B cell (primary cell): ENCODE data around the gene SNRNP27. TPM values are rescaled to one million over a fixed set of nuclear protein-coding genes. Genes with fewer than 3 reads are reported as not detected.

ENCODE experiments used
- ATAC-seq: fragments of 200-7000 bp; cut with Tn5 transposase; one replicate; pipeline ENCODE4 v1.10.0; 2021; ENCODE audit warnings: low read depth, mild to moderate bottlenecking, moderate number of reproducible peaks, moderate library complexity
- CTCF ChIA-PET: fragments of 350-600 bp; sonication (Branson Sonifier 250); formaldehyde crosslinking; loops from one replicate; lab custom pipeline; 2021; ENCODE audit warnings: antibody characterized with exemption, inconsistent platforms; lab: Charles Lee
- POLR2A ChIA-PET: fragments of 350-600 bp; sonication (Branson Sonifier 250); formaldehyde crosslinking; loops from one replicate; lab custom pipeline; 2021; ENCODE audit warnings: antibody characterized with exemption; lab: Charles Lee
- DNase-seq: peaks from one replicate; pipeline ENCODE4 v3.0.0; 2013
- H2AFZ ChIP-seq: 2 replicates; pipeline ENCODE4 v1.6.1; 2012; ENCODE audit warnings: mild to moderate bottlenecking, low read depth, low read length; ENCODE audit not compliant: insufficient read depth, poor library complexity, severe bottlenecking
- H3K27ac ChIP-seq, 2 donors: 1 replicate in 1 of 2; 2 replicates in 1 of 2; pipeline ENCODE4 v1.5.1; 2012 to 2013; ENCODE audit warnings: low read length in 2 of 2, mild to moderate bottlenecking in 2 of 2, moderate library complexity in 1 of 2
- H3K27me3 ChIP-seq, 4 experiments: fragments of 200-600 bp in 1 of 4; sonication (generic) in 1 of 4; replicated peaks in 1 of 4; 1 replicate in 2 of 4; 2 replicates in 2 of 4; pipeline versions ENCODE4 v1.6.1 to v1.7.0; 2013 to 2016; ENCODE audit warnings: low read length in 3 of 4, mild to moderate bottlenecking in 2 of 4, mixed read lengths in 1 of 4, moderate library complexity in 1 of 4; ENCODE audit not compliant: insufficient read depth in 4 of 4, control insufficient read depth in 3 of 4; ENCODE audit errors: control extremely low read depth in 1 of 4
- H3K36me3 ChIP-seq, 2 experiments: replicated peaks in 1 of 2; 1 replicate in 1 of 2; 2 replicates in 1 of 2; pipeline versions ENCODE4 v1.6.1 to v1.7.1; 2013; ENCODE audit warnings: low read length in 1 of 2; ENCODE audit not compliant: insufficient read depth in 2 of 2, control insufficient read depth in 1 of 2; ENCODE audit errors: control extremely low read depth in 1 of 2, extremely low read depth in 1 of 2
- H3K4me1 ChIP-seq, 2 donors: fragments of 200-600 bp in 1 of 2; sonication (generic) in 1 of 2; 1 replicate in 1 of 2; 2 replicates in 1 of 2; pipeline versions ENCODE4 v1.5.1 to v1.6.1; 2013 to 2017; ENCODE audit warnings: low read length in 2 of 2; ENCODE audit not compliant: control insufficient read depth in 2 of 2, insufficient read depth in 2 of 2
- H3K4me2 ChIP-seq: replicated peaks from 2 replicates; pipeline ENCODE3; 2012; ENCODE audit warnings: mild to moderate bottlenecking, low read depth, low read length; ENCODE audit not compliant: poor library complexity, severe bottlenecking
- H3K4me3 ChIP-seq, 5 experiments: fragments of 200-600 bp in 1 of 5; sonication (generic) in 1 of 5; 1 replicate in 3 of 5; 2 replicates in 2 of 5; pipeline versions ENCODE4 v1.5.1 to v1.7.0; 2011 to 2016; ENCODE audit warnings: low read length in 4 of 5, mild to moderate bottlenecking in 4 of 5, low read depth in 2 of 5, control low read depth in 1 of 5, moderate library complexity in 1 of 5; ENCODE audit not compliant: insufficient read depth in 1 of 5; ENCODE audit errors: control extremely low read depth in 1 of 5, extremely low read depth in 1 of 5
- H3K79me2 ChIP-seq: fragments of 200-600 bp; sonication (generic); one replicate; pipeline ENCODE4 v1.6.0; 2016; ENCODE audit warnings: low read length; ENCODE audit not compliant: control insufficient read depth, insufficient read depth
- H3K9ac ChIP-seq: fragments of 200-600 bp; sonication (generic); 2 replicates; pipeline ENCODE4 v1.6.1; 2017; ENCODE audit warnings: mild to moderate bottlenecking, low read length, moderate library complexity
- H3K9me3 ChIP-seq, 3 donors: one replicate each; pipeline versions ENCODE4 v1.6.1 to v1.7.1; 2013; ENCODE audit warnings: low read length in 2 of 3; ENCODE audit not compliant: control insufficient read depth in 2 of 3, insufficient read depth in 1 of 3; ENCODE audit errors: control extremely low read depth in 1 of 3
- H4K20me1 ChIP-seq: 2 replicates; pipeline ENCODE4 v1.6.0; 2012; ENCODE audit warnings: mild to moderate bottlenecking, low read length; ENCODE audit not compliant: insufficient read depth, control insufficient read depth, poor library complexity, severe bottlenecking
- H3K27ac Mint-ChIP-seq: one replicate; pipeline ENCODE4 v1.8.0; 2021; ENCODE audit warnings: mixed read lengths
- H3K27me3 Mint-ChIP-seq: one replicate; pipeline ENCODE4 v1.8.0; 2021; ENCODE audit warnings: mixed read lengths
- H3K4me1 Mint-ChIP-seq: one replicate; pipeline ENCODE4 v1.8.0; 2021; ENCODE audit warnings: mixed read lengths
- H3K4me3 Mint-ChIP-seq: one replicate; pipeline ENCODE4 v1.8.0; 2021; ENCODE audit warnings: mixed read lengths
- H3K9me3 Mint-ChIP-seq: one replicate; pipeline ENCODE4 v1.8.0; 2022; ENCODE audit warnings: mixed read lengths; ENCODE audit not compliant: insufficient read depth
- CTCF ChIP-seq: fragments of 200-600 bp; IDR thresholded peaks from one replicate; pipeline ENCODE4 v1.8.0; 2022; ENCODE audit warnings: antibody characterized with exemption, mild to moderate bottlenecking
- EZH2 ChIP-seq: IDR thresholded peaks from 2 replicates; pipeline ENCODE4 v1.6.1; 2012; ENCODE audit warnings: borderline replicate concordance, low read depth, mild to moderate bottlenecking, moderate library complexity, low read length; ENCODE audit not compliant: insufficient read depth, poor library complexity, severe bottlenecking
- WGBS: methylation state at CpG from one replicate; pipeline ENCODE4 v1.1.5; 2013; ENCODE audit warnings: missing lambda C conversion rate; ENCODE audit not compliant: insufficient coverage; 5-methylcytosine and 5-hydroxymethylcytosine counted together
- intact Hi-C: fragments of 100-400 bp; cut with micrococcal nuclease; formaldehyde crosslinking; loops from one replicate; pipeline ENCODE4 v1.10.0; 2022
- polyA plus RNA-seq: library from polyadenylated mRNA; depleted of rRNA; stranded (reverse); fragments of >200 nt; gene quantifications from 2 replicates; pipeline ENCODE4 v1.2.3, GENCODE V29; 2012
- total RNA-seq, 2 donors: library from RNA; stranded (reverse); fragments of 120-200 nt in 1 of 2; gene quantifications; 1 replicate in 1 of 2; 2 replicates in 1 of 2; pipeline versions ENCODE4 v1.2.3 to v1.2.4, GENCODE V29; 2013 to 2022

The SNRNP27 gene
- total and polyA plus RNA-seq, 2 donors (not counting 1 experiment from before 2014, with no cell fraction given) = 20.5 to 54.8 TPM

- H3K9me3 Mint-ChIP-seq = peaks cover 2% of the 10 kb centered on the region
- Histone ChIP-seq H3K4me3 (no peak overlapping the region), H2AFZ (no peak overlapping the region), H3K4me2 (no peak overlapping the region), H3K36me3 (no peaks in the 10 kb centered on the region), H3K79me2 (peaks cover 6% of the 10 kb centered on the region), H3K27me3 (no peaks in the 10 kb centered on the region), H3K9me3 (peaks cover 0 to 5% (median 0%) of the 10 kb centered on the region in 3 donors), H3K9ac (no peak overlapping the region), H3K4me1 (peaks cover 0 to 3% of the 10 kb centered on the region in 2 donors), H4K20me1 (no peaks in the 10 kb centered on the region), H3K27ac (no peak overlapping the region)
- no peak overlapping the region for H3K27ac Mint-ChIP-seq
- no peak overlapping the region for H3K4me3 Mint-ChIP-seq
- ATAC-seq (no peak), DNase-seq (no peak)
- TF ChIP-seq EZH2 = no peak
- no peak for TF ChIP-seq CTCF
- 83% methylated on average over 2 of the region's 4 CpGs for WGBS
- H3K4me1 Mint-ChIP-seq = peaks cover 7% of the 10 kb centered on the region
- no peaks in the 10 kb centered on the region for H3K27me3 Mint-ChIP-seq
- ChIA-PET POLR2A (no interaction called here), CTCF (no interaction called here)
- intact Hi-C loops = no loop called here
These were observed 5.3 kb upstream of the SNRNP27 start for GRCh38 chr2:69888451-69888850.

GRCh38 chr2:69889302-69889701 lies 4.5 kb upstream of the SNRNP27 start:
- Mint-ChIP-seq H3K4me3 (no peak overlapping the region), H3K27me3 (no peaks in the 10 kb centered on the region), H3K9me3 (peaks cover 2% of the 10 kb centered on the region), H3K27ac (no peak overlapping the region), H3K4me1 (peaks cover 14% of the 10 kb centered on the region)
- Histone ChIP-seq H3K4me3 (no peak overlapping the region), H3K27me3 (no peaks in the 10 kb centered on the region), H3K4me1 (peaks cover under 1 to 5% of the 10 kb centered on the region in 2 donors), H2AFZ (no peak overlapping the region), H3K9me3 (peaks cover 0 to 5% (median 0%) of the 10 kb centered on the region in 3 donors), H4K20me1 (no peaks in the 10 kb centered on the region), H3K4me2 (no peak overlapping the region), H3K9ac (no peak overlapping the region), H3K27ac (no peak overlapping the region), H3K36me3 (no peaks in the 10 kb centered on the region), H3K79me2 (peaks cover 14% of the 10 kb centered on the region)
- ChIA-PET CTCF (interaction anchor here (0.7 kb wide), 1 partner anchor 79 kb away, joined by 4 read pairs; no protein-coding TSS in a partner anchor), POLR2A (no interaction called here)
- intact Hi-C loops = no loop called here
- ATAC-seq (no peak), DNase-seq (no peak)
- TF ChIP-seq CTCF = no peak
- TF ChIP-seq EZH2 = no peak
